ENCODE data around the gene MTMR2.
"Not testable (repeated sequence)": the region's sequence is repeated elsewhere in the genome, so short reads cannot be mapped to it uniquely, and the experiment has no call there.

MTMR2 gene

GRCh38 chr11:95863486-95864140 lies 60.3 kb downstream of the MTMR2 start:
- H3K36me3 ChIP-seq (ENCODE audit: insufficient read depth, insufficient read length, low read length), result peaks cover 16% of the 10 kb centered on the region
- H3K9me3 ChIP-seq (ENCODE audit: insufficient read depth, low read length), result no peaks in the 10 kb centered on the region
- TF ChIP-seq YY1 (IDR thresholded peaks at IDR 0.05; ENCODE audit: insufficient read depth, insufficient read length) (no peak), SUZ12 (IDR thresholded peaks at IDR 0.05; ENCODE audit: extremely low read depth, insufficient read depth, insufficient read length) (no peak)
- no peak for DNase-seq (ENCODE audit: low read depth, low spot score)
- H3K9ac ChIP-seq (ENCODE audit: insufficient read length, low read depth), result no peak overlapping the region
- no peaks in the 10 kb centered on the region for H3K4me1 ChIP-seq (ENCODE audit: insufficient read depth, insufficient read length)
- no peak overlapping the region for H3K4me3 ChIP-seq (ENCODE audit: insufficient read length, low read depth)
- H3K27me3 ChIP-seq (ENCODE audit: insufficient read depth, insufficient read length), result no peaks in the 10 kb centered on the region

GRCh38 chr11:95860024-95860423 lies 63.9 kb downstream of the MTMR2 start:
- H3K27me3 ChIP-seq (ENCODE audit: insufficient read depth, insufficient read length); DNase-seq (ENCODE audit: low read depth, low spot score); H3K4me3 ChIP-seq (ENCODE audit: insufficient read length, low read depth); H3K4me1 ChIP-seq (ENCODE audit: insufficient read depth, insufficient read length); H3K9me3 ChIP-seq (ENCODE audit: insufficient read depth, low read length); H3K9ac ChIP-seq (ENCODE audit: insufficient read length, low read depth): not testable (repeated sequence)
- peaks cover 22% of the 10 kb centered on the region for H3K36me3 ChIP-seq (ENCODE audit: insufficient read depth, insufficient read length, low read length)

GRCh38 chr11:95854362-95854761 lies 69.5 kb downstream of the MTMR2 start:
- H3K9ac ChIP-seq (ENCODE audit: insufficient read length, low read depth); DNase-seq (ENCODE audit: low read depth, low spot score); H3K9me3 ChIP-seq (ENCODE audit: insufficient read depth, low read length); H3K27me3 ChIP-seq (ENCODE audit: insufficient read depth, insufficient read length); H3K4me1 ChIP-seq (ENCODE audit: insufficient read depth, insufficient read length); H3K4me3 ChIP-seq (ENCODE audit: insufficient read length, low read depth): not testable (repeated sequence)
- peaks cover 28% of the 10 kb centered on the region for H3K36me3 ChIP-seq (ENCODE audit: insufficient read depth, insufficient read length, low read length)

GRCh38 chr11:95853862-95854261 lies 70.0 kb downstream of the MTMR2 start:
- Histone ChIP-seq H3K9me3 (ENCODE audit: insufficient read depth, low read length) (no peaks in the 10 kb centered on the region), H3K27me3 (ENCODE audit: insufficient read depth, insufficient read length) (no peaks in the 10 kb centered on the region), H3K9ac (ENCODE audit: insufficient read length, low read depth) (no peak overlapping the region), H3K4me1 (ENCODE audit: insufficient read depth, insufficient read length) (no peaks in the 10 kb centered on the region), H3K36me3 (ENCODE audit: insufficient read depth, insufficient read length, low read length) (peaks cover 29% of the 10 kb centered on the region), H3K4me3 (ENCODE audit: insufficient read length, low read depth) (no peak overlapping the region)
- DNase-seq (ENCODE audit: low read depth, low spot score), result no peak
- TF ChIP-seq SUZ12 (IDR thresholded peaks at IDR 0.05; ENCODE audit: extremely low read depth, insufficient read depth, insufficient read length), result no peak
- no peak for TF ChIP-seq ZNF274 (IDR thresholded peaks at IDR 0.05; ENCODE audit: low read depth, low read length)
- TF ChIP-seq YY1 (IDR thresholded peaks at IDR 0.05; ENCODE audit: insufficient read depth, insufficient read length), result no peak

- H3K4me3 ChIP-seq (ENCODE audit: insufficient read length, low read depth), result no peak overlapping the region
- no peak for DNase-seq (ENCODE audit: low read depth, low spot score)
- no peak for TF ChIP-seq SUZ12 (IDR thresholded peaks at IDR 0.05; ENCODE audit: extremely low read depth, insufficient read depth, insufficient read length)
- no peak for TF ChIP-seq YY1 (IDR thresholded peaks at IDR 0.05; ENCODE audit: insufficient read depth, insufficient read length)
- no peak for TF ChIP-seq ZNF274 (IDR thresholded peaks at IDR 0.05; ENCODE audit: low read depth, low read length)
- no peak overlapping the region for H3K9ac ChIP-seq (ENCODE audit: insufficient read length, low read depth)
- no peaks in the 10 kb centered on the region for H3K27me3 ChIP-seq (ENCODE audit: insufficient read depth, insufficient read length)
- H3K9me3 ChIP-seq (ENCODE audit: insufficient read depth, low read length), result no peaks in the 10 kb centered on the region
- peaks cover 27% of the 10 kb centered on the region for H3K36me3 ChIP-seq (ENCODE audit: insufficient read depth, insufficient read length, low read length)
- H3K4me1 ChIP-seq (ENCODE audit: insufficient read depth, insufficient read length), result no peaks in the 10 kb centered on the region
Observed at GRCh38 chr11:95853138-95853537, 70.8 kb downstream of the MTMR2 start.

- no peak overlapping the region for H3K4me3 ChIP-seq (ENCODE audit: insufficient read length, low read depth)
- no peak for DNase-seq (ENCODE audit: low read depth, low spot score)
- no peaks in the 10 kb centered on the region for H3K4me1 ChIP-seq (ENCODE audit: insufficient read depth, insufficient read length)
- TF ChIP-seq YY1 (IDR thresholded peaks at IDR 0.05; ENCODE audit: insufficient read depth, insufficient read length) (no peak), ZNF274 (IDR thresholded peaks at IDR 0.05; ENCODE audit: low read depth, low read length) (no peak), SUZ12 (IDR thresholded peaks at IDR 0.05; ENCODE audit: extremely low read depth, insufficient read depth, insufficient read length) (no peak)
- H3K27me3 ChIP-seq (ENCODE audit: insufficient read depth, insufficient read length), result no peaks in the 10 kb centered on the region
- H3K9me3 ChIP-seq (ENCODE audit: insufficient read depth, low read length), result no peaks in the 10 kb centered on the region
- H3K9ac ChIP-seq (ENCODE audit: insufficient read length, low read depth), result no peak overlapping the region
- peaks cover 43% of the 10 kb centered on the region for H3K36me3 ChIP-seq (ENCODE audit: insufficient read depth, insufficient read length, low read length)
Observed at GRCh38 chr11:95850137-95850536, 73.8 kb downstream of the MTMR2 start.

- Histone ChIP-seq H3K36me3 (ENCODE audit: insufficient read depth, insufficient read length, low read length) (peaks cover 50% of the 10 kb centered on the region), H3K9ac (ENCODE audit: insufficient read length, low read depth) (no peak overlapping the region), H3K4me1 (ENCODE audit: insufficient read depth, insufficient read length) (no peaks in the 10 kb centered on the region), H3K27me3 (ENCODE audit: insufficient read depth, insufficient read length) (no peaks in the 10 kb centered on the region), H3K9me3 (ENCODE audit: insufficient read depth, low read length) (no peaks in the 10 kb centered on the region), H3K4me3 (ENCODE audit: insufficient read length, low read depth) (no peak overlapping the region)
- no peak for TF ChIP-seq SUZ12 (IDR thresholded peaks at IDR 0.05; ENCODE audit: extremely low read depth, insufficient read depth, insufficient read length)
- no peak for TF ChIP-seq ZNF274 (IDR thresholded peaks at IDR 0.05; ENCODE audit: low read depth, low read length)
- TF ChIP-seq YY1 (IDR thresholded peaks at IDR 0.05; ENCODE audit: insufficient read depth, insufficient read length), result no peak
- peak; percentile 25 for DNase-seq (ENCODE audit: low read depth, low spot score)
Observed at GRCh38 chr11:95849087-95849825, 74.7 kb downstream of the MTMR2 start.
